CD4-positive, alpha-beta T cell (primary cell): ENCODE results near the gene ZIC2. TPM values are rescaled to one million over a fixed set of nuclear protein-coding genes. Genes with fewer than 3 reads are reported as not detected.
A peak's percentile ranks its signal among the peaks of the same experiment; 100 is the strongest.

Experiments used
- ATAC-seq: fragments of 200-7000 bp; cut with Tn5 transposase; one replicate; pipeline ENCODE4 v1.10.0; 2022; ENCODE audit warnings: mild to moderate bottlenecking; ENCODE audit not compliant: poor library complexity
- CTCF ChIA-PET: fragments of 350-600 bp; sonication (Branson Sonifier 250); formaldehyde crosslinking; loops from one replicate; lab custom pipeline; 2021; ENCODE audit warnings: antibody characterized with exemption, inconsistent platforms; lab: Charles Lee
- POLR2A ChIA-PET: fragments of 350-600 bp; sonication (Branson Sonifier 250); formaldehyde crosslinking; loops from one replicate; lab custom pipeline; 2021; ENCODE audit warnings: antibody characterized with exemption, inconsistent platforms; lab: Charles Lee
- DNase-seq, 14 experiments: peaks; one replicate each; pipeline ENCODE4 v3.0.0-alpha.2; 2013 to 2020; ENCODE audit warnings: mixed read lengths in 2 of 14
- H3K27ac ChIP-seq, 2 donors: one replicate each; pipeline versions ENCODE4 v1.5.1 to v1.7.0; 2013; ENCODE audit warnings: low read length in 2 of 2, low read depth in 1 of 2, mild to moderate bottlenecking in 1 of 2
- H3K27me3 ChIP-seq, 2 experiments: 1 replicate in 1 of 2; 2 replicates in 1 of 2; pipeline versions ENCODE4 v1.6.1 to v1.7.0; 2013; ENCODE audit warnings: low read length in 2 of 2, control low read depth in 1 of 2, mild to moderate bottlenecking in 1 of 2, moderate library complexity in 1 of 2; ENCODE audit not compliant: insufficient read depth in 2 of 2, control insufficient read depth in 1 of 2
- H3K36me3 ChIP-seq: one replicate; pipeline ENCODE4 v1.6.1; 2013; ENCODE audit warnings: low read length, control low read depth; ENCODE audit not compliant: insufficient read depth
- H3K4me1 ChIP-seq: one replicate; pipeline ENCODE4 v1.6.1; 2013; ENCODE audit warnings: low read length, control low read depth; ENCODE audit not compliant: insufficient read depth
- H3K4me3 ChIP-seq: one replicate; pipeline ENCODE4 v1.5.1; 2013; ENCODE audit warnings: mild to moderate bottlenecking, low read length, moderate library complexity
- H3K9me3 ChIP-seq, 2 experiments: 1 replicate in 1 of 2; 2 replicates in 1 of 2; pipeline versions ENCODE4 v1.6.1 to v1.7.0; 2013; ENCODE audit warnings: low read length in 2 of 2, mild to moderate bottlenecking in 2 of 2, control low read depth in 1 of 2, moderate library complexity in 1 of 2; ENCODE audit not compliant: control insufficient read depth in 1 of 2, insufficient read depth in 1 of 2
- H3K27ac Mint-ChIP-seq: one replicate; pipeline ENCODE4 v1.8.0; 2020; ENCODE audit warnings: mixed read lengths
- H3K27me3 Mint-ChIP-seq: one replicate; pipeline ENCODE4 v1.8.0; 2021; ENCODE audit warnings: mixed read lengths
- H3K36me3 Mint-ChIP-seq: one replicate; pipeline ENCODE4 v1.8.0; 2021; ENCODE audit warnings: low read depth, mixed read lengths
- H3K4me1 Mint-ChIP-seq: one replicate; pipeline ENCODE4 v1.8.0; 2021; ENCODE audit warnings: low read depth, mixed read lengths
- H3K4me3 Mint-ChIP-seq: one replicate; pipeline ENCODE4 v1.8.0; 2020; ENCODE audit warnings: mild to moderate bottlenecking, mixed read lengths
- H3K9me3 Mint-ChIP-seq: one replicate; pipeline ENCODE4 v1.8.0; 2020; ENCODE audit warnings: mixed read lengths
- intact Hi-C, 2 experiments: fragments of 100-400 bp; cut with DNase I in 1 of 2; cut with micrococcal nuclease in 1 of 2; formaldehyde crosslinking; loops; one replicate each; pipeline versions ENCODE4 v1.15.1 to v1.9.0; 2023 to 2025; cut with DNase I, micrococcal nuclease
- total RNA-seq, 174 experiments: library from RNA in 2 of 174; stranded (reverse) in 2 of 174; gene quantifications; one replicate each; pipeline ENCODE4 v1.2.3 and lab custom pipeline; 2021 to 2026
- TF ChIP-seq, protein P1 (sequence below): fragments of 200-600 bp; IDR thresholded peaks from one replicate; pipeline ENCODE4 v1.8.0; 2022; ENCODE audit warnings: antibody characterized with exemption, mild to moderate bottlenecking

ZIC2 gene
- total RNA-seq, 2 experiments from 2014 or later: not detected

DNA sequence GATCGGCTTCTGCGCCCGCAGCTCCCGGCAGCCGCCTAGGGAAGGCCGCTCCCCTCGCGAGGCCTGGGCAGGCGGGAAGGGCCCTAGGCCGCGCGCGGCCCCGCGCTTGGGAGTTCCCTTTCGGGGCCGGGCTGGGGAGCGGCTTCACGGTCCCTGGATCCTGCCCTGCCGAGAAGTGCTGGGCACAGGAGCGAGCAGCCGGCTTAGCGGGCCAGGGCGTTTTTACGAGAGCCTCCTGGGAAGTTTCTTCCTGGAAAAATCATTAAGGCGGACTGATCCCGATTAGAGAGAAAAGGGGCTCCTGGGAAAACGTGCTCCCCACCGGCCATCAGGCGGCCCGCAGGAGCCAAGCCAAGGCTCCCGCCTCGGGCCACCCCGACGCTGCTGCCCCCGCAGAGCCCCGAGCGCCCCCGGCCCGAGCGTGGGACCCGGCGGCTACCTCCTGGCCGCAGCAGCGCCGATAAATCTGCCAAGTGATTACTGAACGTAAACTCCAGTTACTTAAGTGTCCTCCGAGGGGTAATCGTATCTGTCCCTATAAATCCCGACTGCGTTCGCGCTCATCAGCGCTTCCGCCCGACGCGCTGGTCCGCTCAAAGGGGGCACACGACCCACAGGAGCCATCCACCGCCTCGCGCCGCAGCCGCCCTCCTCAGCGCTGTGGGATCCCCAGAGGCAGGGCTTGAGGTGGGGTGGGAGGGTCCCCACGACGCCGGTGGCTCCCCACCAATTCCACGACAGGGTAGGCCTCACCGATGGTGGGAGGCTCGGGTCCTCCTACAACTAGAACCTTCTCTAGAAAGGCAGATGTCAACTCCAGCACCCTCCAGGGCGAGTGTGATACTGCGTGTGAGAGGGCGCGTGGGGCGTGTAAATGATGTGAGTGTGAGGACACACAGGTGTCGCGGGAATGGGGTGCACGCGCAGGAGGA, 12.8 kb upstream of the ZIC2 start:
- Mint-ChIP-seq H3K9me3 (peaks cover 7% of the 10 kb centered on the region), H3K4me3 (peak overlapping the region; percentile 93), H3K36me3 (peaks cover 9% of the 10 kb centered on the region), H3K4me1 (peaks cover 26% of the 10 kb centered on the region), H3K27ac (peak overlapping the region; percentile 84), H3K27me3 (peaks cover 77% of the 10 kb centered on the region)
- TF ChIP-seq, protein P1, sequence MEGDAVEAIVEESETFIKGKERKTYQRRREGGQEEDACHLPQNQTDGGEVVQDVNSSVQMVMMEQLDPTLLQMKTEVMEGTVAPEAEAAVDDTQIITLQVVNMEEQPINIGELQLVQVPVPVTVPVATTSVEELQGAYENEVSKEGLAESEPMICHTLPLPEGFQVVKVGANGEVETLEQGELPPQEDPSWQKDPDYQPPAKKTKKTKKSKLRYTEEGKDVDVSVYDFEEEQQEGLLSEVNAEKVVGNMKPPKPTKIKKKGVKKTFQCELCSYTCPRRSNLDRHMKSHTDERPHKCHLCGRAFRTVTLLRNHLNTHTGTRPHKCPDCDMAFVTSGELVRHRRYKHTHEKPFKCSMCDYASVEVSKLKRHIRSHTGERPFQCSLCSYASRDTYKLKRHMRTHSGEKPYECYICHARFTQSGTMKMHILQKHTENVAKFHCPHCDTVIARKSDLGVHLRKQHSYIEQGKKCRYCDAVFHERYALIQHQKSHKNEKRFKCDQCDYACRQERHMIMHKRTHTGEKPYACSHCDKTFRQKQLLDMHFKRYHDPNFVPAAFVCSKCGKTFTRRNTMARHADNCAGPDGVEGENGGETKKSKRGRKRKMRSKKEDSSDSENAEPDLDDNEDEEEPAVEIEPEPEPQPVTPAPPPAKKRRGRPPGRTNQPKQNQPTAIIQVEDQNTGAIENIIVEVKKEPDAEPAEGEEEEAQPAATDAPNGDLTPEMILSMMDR: no peak
- Histone ChIP-seq H3K9me3 (peaks cover 18 to 34% of the 10 kb centered on the region in 2 experiments), H3K27ac (no peak overlapping the region), H3K27me3 (peaks cover 75 to 80% of the 10 kb centered on the region in 2 experiments), H3K4me1 (peaks cover 38% of the 10 kb centered on the region), H3K4me3 (no peak overlapping the region), H3K36me3 (no peaks in the 10 kb centered on the region)
- intact Hi-C loops: no loop called here
- DNase-seq: peak in 1 of 14 experiments; percentile 35
- ChIA-PET CTCF (no interaction called here), POLR2A (interaction anchor here (1.0 kb wide), 1 partner anchor 11 kb away, joined by 4 read pairs; no protein-coding TSS in a partner anchor)
- ATAC-seq: no peak

DNA sequence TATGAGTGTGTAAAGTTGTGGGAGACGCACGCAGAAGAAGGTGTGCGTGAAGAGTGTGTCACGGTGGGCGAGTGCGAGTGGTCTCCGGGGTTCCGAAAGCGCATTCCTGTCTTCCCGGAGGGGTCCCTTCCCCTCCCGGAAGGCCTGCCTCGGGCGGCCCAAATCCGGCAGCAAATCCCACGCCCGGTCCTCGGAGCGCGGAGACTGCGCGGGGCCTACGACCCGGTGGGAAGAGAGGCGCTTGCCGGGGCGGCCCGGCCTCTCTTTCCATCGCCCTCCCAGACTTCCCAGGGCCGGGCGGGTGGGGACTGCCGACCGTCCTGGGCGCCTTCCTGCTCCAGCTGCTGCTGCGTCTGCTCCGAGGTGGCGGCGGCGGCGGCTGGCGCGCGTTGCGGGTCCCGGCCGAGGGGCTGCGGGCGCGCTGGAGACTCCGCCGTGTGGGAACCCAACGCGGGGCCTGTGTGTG, 12.1 kb upstream of the ZIC2 start:
- POLR2A ChIA-PET: interaction anchor here (1.0 to 1.5 kb wide), 5 partner anchors 13 to 25 kb away, joined by 3 to 17 read pairs (median 5); no protein-coding TSS in a partner anchor
- H3K36me3 ChIP-seq: no peaks in the 10 kb centered on the region
- peaks cover 38% of the 10 kb centered on the region for H3K4me1 ChIP-seq
- intact Hi-C loops: no loop called here
- peak overlapping the region; percentile 84 for H3K27ac Mint-ChIP-seq
- H3K4me1 Mint-ChIP-seq: peaks cover 26% of the 10 kb centered on the region
- peaks cover 77% of the 10 kb centered on the region for H3K27me3 Mint-ChIP-seq
- CTCF ChIA-PET: interaction anchor here (0.9 kb wide), 1 partner anchor 11 kb away, joined by 3 read pairs; no protein-coding TSS in a partner anchor
- peaks cover 74 to 80% of the 10 kb centered on the region in 2 experiments for H3K27me3 ChIP-seq
- peaks cover 25 to 34% of the 10 kb centered on the region in 2 experiments for H3K9me3 ChIP-seq
- peaks cover 11% of the 10 kb centered on the region for H3K9me3 Mint-ChIP-seq
- no peak overlapping the region for H3K27ac ChIP-seq
- ATAC-seq (peak; percentile 16), DNase-seq (no peak)
- TF ChIP-seq, protein P1: no peak
- H3K36me3 Mint-ChIP-seq: peaks cover 9% of the 10 kb centered on the region
- no peak overlapping the region for H3K4me3 ChIP-seq
- peak overlapping the region; percentile 93 for H3K4me3 Mint-ChIP-seq

DNA sequence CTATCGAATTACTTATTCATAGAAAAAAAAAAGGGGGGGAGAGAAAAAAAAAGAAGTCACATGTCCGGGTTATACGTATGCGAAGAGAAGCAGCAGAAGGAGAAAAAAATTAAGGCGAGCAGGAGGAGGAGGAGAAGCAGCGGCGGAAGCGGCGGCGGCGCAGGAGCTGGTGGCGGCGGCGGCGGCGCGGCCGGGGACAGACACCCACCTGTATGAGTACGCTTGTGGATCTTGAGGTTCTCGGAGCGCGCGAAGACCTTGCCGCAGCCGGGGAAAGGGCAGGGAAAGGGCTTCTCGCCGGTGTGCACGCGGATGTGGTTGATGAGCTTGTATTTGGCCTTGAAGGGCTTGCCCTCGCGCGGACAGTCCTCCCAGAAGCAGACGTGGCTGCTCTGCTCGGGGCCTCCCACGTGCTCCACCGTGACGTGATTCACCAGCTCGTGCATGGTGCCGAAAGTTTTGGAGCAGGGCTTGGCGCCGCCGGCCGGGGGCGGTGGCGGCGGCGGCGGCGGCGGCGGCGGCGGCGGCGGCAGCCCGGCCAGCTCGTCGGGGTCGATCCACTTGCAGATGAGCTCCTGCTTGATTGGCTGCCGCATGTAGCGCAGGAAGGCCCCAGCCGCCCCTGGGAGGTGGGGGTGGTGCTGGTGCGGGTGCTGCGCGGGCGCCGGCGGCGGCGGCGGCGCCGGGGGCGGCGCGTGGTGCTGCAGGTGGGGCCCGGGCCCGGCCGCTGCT, 11.5 kb upstream of the ZIC2 start:
- Mint-ChIP-seq H3K36me3 (peaks cover 9% of the 10 kb centered on the region), H3K4me1 (peaks cover 26% of the 10 kb centered on the region), H3K27me3 (peaks cover 81% of the 10 kb centered on the region), H3K27ac (peak overlapping the region; percentile 84), H3K9me3 (peaks cover 11% of the 10 kb centered on the region), H3K4me3 (peak overlapping the region; percentile 88)
- H3K36me3 ChIP-seq: no peaks in the 10 kb centered on the region
- peak overlapping the region; percentile 38 for H3K4me3 ChIP-seq
- peak; percentile 64 for ATAC-seq
- no peak overlapping the region for H3K27ac ChIP-seq
- peaks cover 38% of the 10 kb centered on the region for H3K4me1 ChIP-seq
- peaks cover 75 to 83% of the 10 kb centered on the region in 2 experiments for H3K27me3 ChIP-seq
- peak in 6 of 14 experiments; percentile 34 to 69 (median 43) for DNase-seq
- TF ChIP-seq, protein P1: no peak
- H3K9me3 ChIP-seq: peaks cover 31 to 40% of the 10 kb centered on the region in 2 experiments
- CTCF ChIA-PET: interaction anchor here (0.9 kb wide), 1 partner anchor 11 kb away, joined by 3 read pairs; no protein-coding TSS in a partner anchor
- POLR2A ChIA-PET: interaction anchor here (1.0 to 1.7 kb wide), 6 partner anchors 12 to 313 kb away, joined by 3 to 17 read pairs (median 6); no protein-coding TSS in a partner anchor
- intact Hi-C loops: no loop called here
